GM12864 (cell line): ENCODE data around the gene RAB3D.

Source experiments
- DNase-seq: peaks from one replicate; pipeline ENCODE4 v3.0.0-alpha.2; 2011; ENCODE audit warnings: low read depth
- H3K4me3 ChIP-seq: 2 replicates; pipeline ENCODE4 v1.5.1; 2011; ENCODE audit warnings: mild to moderate bottlenecking, low read depth, low read length, control low read depth
- CTCF ChIP-seq: IDR thresholded peaks from 2 replicates; pipeline ENCODE4 v1.5.1; 2011; ENCODE audit warnings: low read depth, mild to moderate bottlenecking, moderate library complexity, low read length, control low read depth, inconsistent platforms; ENCODE audit errors: missing control alignments

RAB3D gene

GRCh38 chr19:11374433-11375142 lies 35.1 kb upstream of the RAB3D start, which contains the start of gene SWSAP1:
SWSAP1 (plus strand) TSS chr19:11374666; CDS start chr19:11374681, 15 bp downstream.
- DNase-seq, result peak; percentile 99
- no peak for TF ChIP-seq CTCF
- peak within 1 kb of the TSS; percentile 76 for H3K4me3 ChIP-seq

- DNase-seq, result no peak
- H3K4me3 ChIP-seq, result peak overlapping the region; percentile 76
- TF ChIP-seq CTCF, result no peak
Observed at GRCh38 chr19:11373885-11374432, 34.5 kb upstream of the RAB3D start.

- DNase-seq, result no peak
- peak overlapping the region; percentile 76 for H3K4me3 ChIP-seq
- TF ChIP-seq CTCF, result no peak
Observed at GRCh38 chr19:11373166-11373884, 33.9 kb upstream of the RAB3D start.

GRCh38 chr19:11370744-11371143 lies 31.3 kb upstream of the RAB3D start:
- no peak for DNase-seq
- no peak for TF ChIP-seq CTCF
- no peak overlapping the region for H3K4me3 ChIP-seq

- no peak for TF ChIP-seq CTCF
- no peak for DNase-seq
Observed at GRCh38 chr19:11367528-11367927, 28.1 kb upstream of the RAB3D start.

GRCh38 chr19:11365557-11366117 lies 26.2 kb upstream of the RAB3D start:
- TF ChIP-seq CTCF, result no peak
- H3K4me3 ChIP-seq, result no peak overlapping the region
- no peak for DNase-seq

More at GRCh38 chr19:11367528-11367927, 28.1 kb upstream of the RAB3D start:
- no peak overlapping the region for H3K4me3 ChIP-seq
